Hepatocyte (in vitro differentiated cells): Measurements from ENCODE around the gene ITPR3.

ENCODE experiments used
- CTCF ChIP-seq: fragments of 200-600 bp; sonication (generic); IDR thresholded peaks from 2 replicates; pipeline ENCODE4 v1.5.1; 2016; ENCODE audit warnings: antibody characterized with exemption, mild to moderate bottlenecking; ENCODE audit not compliant: poor library complexity
- EZH2 ChIP-seq: fragments of 200-600 bp; sonication (generic); IDR thresholded peaks from 2 replicates; pipeline ENCODE4 v1.6.1; 2016; ENCODE audit warnings: antibody characterized with exemption, mild to moderate bottlenecking, borderline replicate concordance
- EZH2phosphoT487 ChIP-seq: fragments of 200-600 bp; sonication (generic); IDR thresholded peaks from one replicate; pipeline ENCODE4 v1.6.1; 2018; ENCODE audit warnings: antibody characterized with exemption, mild to moderate bottlenecking, low read depth, moderate library complexity; ENCODE audit not compliant: unreplicated experiment, severe bottlenecking

GRCh38 chr6:33602180-33602579, 18.9 kb upstream of the ITPR3 start:
- TF ChIP-seq CTCF, result no peak
- TF ChIP-seq EZH2, result no peak
- no peak for TF ChIP-seq EZH2phosphoT487
